GM12878 (cell line): ENCODE results near the gene CLSTN2. TPM values are rescaled to one million over a fixed set of nuclear protein-coding genes. Genes with fewer than 3 reads are reported as not detected.

Source experiments
- ATAC-seq: fragments of 200-7000 bp; cut with Tn5 transposase; 3 replicates; pipeline ENCODE4 v1.9.1; 2020; ENCODE audit warnings: mild to moderate bottlenecking, moderate library complexity
- BruUV-seq: library from RNA; stranded (reverse); fragments of 400-500 nt; replicated peaks from 2 replicates; lab custom pipeline; 2021; lab: Mats Ljungman, UMichigan
- CTCF ChIA-PET: fragments of 300-600 bp; sonication (Branson Sonifier 250); formaldehyde crosslinking; extraction: SDS; loops from one replicate; lab custom pipeline; 2021; ENCODE audit warnings: inconsistent platforms; lab: Yijun Ruan, JAX
- POLR2A ChIA-PET: fragments of 350-600 bp; formaldehyde crosslinking; extraction: SDS; loops from one replicate; lab custom pipeline; 2021; ENCODE audit warnings: inconsistent platforms; lab: Charles Lee
- RAD21 ChIA-PET: fragments of 300-600 bp; sonication (Branson Sonifier 250); formaldehyde crosslinking; loops from one replicate; lab custom pipeline; 2023; ENCODE audit warnings: antibody characterized with exemption; ENCODE audit not compliant: unreplicated experiment; lab: Charles Lee
- SMC1A ChIA-PET: fragments of 300-600 bp; sonication (Branson Sonifier 250); formaldehyde crosslinking; loops from one replicate; lab custom pipeline; 2023; ENCODE audit not compliant: unreplicated experiment, uncharacterized antibody; lab: Charles Lee
- DNase-seq: peaks from one replicate; pipeline ENCODE4 v3.0.0-alpha.2; 2011; ENCODE audit warnings: low read depth, low spot score
- FAIRE-seq: peaks from 3 replicates; lab custom pipeline; 2011; peaks lifted over from hg19 to GRCh38; lab: Jason Lieb, UNC
- H2AFZ ChIP-seq: 2 replicates; pipeline ENCODE4 v1.6.0; 2011; ENCODE audit warnings: low read depth, low read length, control low read depth; ENCODE audit not compliant: control insufficient read depth
- H3K27ac ChIP-seq: 2 replicates; pipeline ENCODE4 v1.5.1; 2011; ENCODE audit warnings: control low read depth; ENCODE audit not compliant: control insufficient read depth, insufficient read depth
- H3K27me3 ChIP-seq, 2 experiments: replicated peaks in 1 of 2; 2 replicates each; pipeline versions ENCODE4 v1.6.0 to v1.6.1; 2011; ENCODE audit warnings: low read length in 1 of 2; ENCODE audit not compliant: control insufficient read depth in 2 of 2, insufficient read depth in 2 of 2
- H3K36me3 ChIP-seq, 2 experiments: 2 replicates each; pipeline ENCODE4 v1.5.1; 2011; ENCODE audit warnings: low read length in 1 of 2; ENCODE audit not compliant: control insufficient read depth in 2 of 2, insufficient read depth in 2 of 2
- H3K4me1 ChIP-seq: 2 replicates; pipeline ENCODE4 v1.6.1; 2011; ENCODE audit warnings: mild to moderate bottlenecking, low read length, moderate library complexity, mixed read lengths; ENCODE audit not compliant: control insufficient read depth, insufficient read depth
- H3K4me2 ChIP-seq: 2 replicates; pipeline ENCODE4 v1.6.0; 2011; ENCODE audit warnings: control low read depth; ENCODE audit not compliant: control insufficient read depth, insufficient read depth
- H3K4me3 ChIP-seq: fragments of 200-600 bp; sonication (generic); 2 replicates; pipeline ENCODE4 v1.5.1; 2016
- H3K79me2 ChIP-seq: 2 replicates; pipeline ENCODE4 v1.6.0; 2011; ENCODE audit warnings: low read length; ENCODE audit not compliant: control insufficient read depth, insufficient read depth
- H3K9ac ChIP-seq: 2 replicates; pipeline ENCODE4 v1.8.0; 2011; ENCODE audit warnings: low read length, control low read depth, mixed read lengths; ENCODE audit not compliant: control insufficient read depth, insufficient read depth
- H3K9me3 ChIP-seq: replicated peaks from 3 replicates; pipeline ENCODE4 v1.5.1; 2011; ENCODE audit warnings: mild to moderate bottlenecking, low read length; ENCODE audit not compliant: control insufficient read depth, insufficient read depth
- H4K20me1 ChIP-seq: 2 replicates; pipeline ENCODE4 v1.6.0; 2011; ENCODE audit not compliant: control insufficient read depth, insufficient read depth
- BCL3 ChIP-seq: IDR thresholded peaks from 2 replicates; pipeline ENCODE4 v1.6.1; 2011; ENCODE audit warnings: borderline replicate concordance, low read depth, mild to moderate bottlenecking, moderate library complexity, low read length; ENCODE audit not compliant: insufficient read depth, poor library complexity, severe bottlenecking
- CHD1 ChIP-seq: IDR thresholded peaks from 2 replicates; pipeline ENCODE4 v1.6.1; 2012; ENCODE audit warnings: low read depth, low read length, improper control_type of control experiment
- EGR1 ChIP-seq, 2 experiments: IDR thresholded peaks; 1 replicate in 1 of 2; 2 replicates in 1 of 2; pipeline ENCODE4 v1.6.1; 2011 to 2012; ENCODE audit warnings: low read depth in 2 of 2, low read length in 2 of 2, borderline replicate concordance in 1 of 2, mild to moderate bottlenecking in 1 of 2, moderate library complexity in 1 of 2
- IRF5 ChIP-seq: fragments of 450-650 bp; IDR thresholded peaks from 2 replicates; pipeline ENCODE4 v1.6.1; 2017; ENCODE audit warnings: borderline replicate concordance
- TBL1XR1 ChIP-seq: IDR thresholded peaks from 2 replicates; pipeline ENCODE4 v1.6.1; 2012; ENCODE audit warnings: low read depth, low read length, improper control_type of control experiment
- USF2 ChIP-seq: IDR thresholded peaks from 2 replicates; pipeline ENCODE4 v1.6.1; 2011; ENCODE audit warnings: low read depth, low read length, improper control_type of control experiment, borderline replicate concordance
- WGBS: methylation state at CpG from one replicate; pipeline ENCODE4 v1.1.6; 2016; ENCODE audit warnings: low lambda C conversion rate; ENCODE audit not compliant: insufficient replicate concordance, insufficient coverage; ENCODE audit errors: missing lambda C conversion rate; 5-methylcytosine and 5-hydroxymethylcytosine counted together
- in situ Hi-C: fragments of 300-500 bp; cut with MboI; formaldehyde crosslinking; loops from 9 replicates; pipeline ENCODE4 v1.14.3; 2018; ENCODE audit warnings: mixed read lengths
- intact Hi-C: fragments of 100-400 bp; cut with micrococcal nuclease; formaldehyde crosslinking; loops from one replicate; pipeline ENCODE4 v1.14.2; 2022; ENCODE audit not compliant: unreplicated experiment
- polyA plus RNA-seq, 11 experiments: library from polyadenylated mRNA; depleted of rRNA in 4 of 11; unstranded in 6 of 11; stranded (reverse) in 5 of 11; fragments of >200 nt; fragmentation: Nextera tagmentation in 4 of 11; fragmentation: Illumina TruSeq in 1 of 11; extraction: Ambion mirVana in 4 of 11; extraction: Trizol in 1 of 11; gene quantifications; 1 replicate in 1 of 11; 2 replicates in 10 of 11; pipeline versions ENCODE4 v1.2.1 to v1.2.3, GENCODE V29; 2011 to 2016; ENCODE audit warnings: inconsistent platforms in 2 of 11, missing spikeins in 2 of 11, low read depth in 1 of 11
- total RNA-seq, 4 experiments: library from RNA; depleted of rRNA in 3 of 4; stranded (reverse); fragments of >200 nt in 3 of 4; fragmentation: Illumina TruSeq in 1 of 4; extraction: Trizol in 1 of 4; gene quantifications; 2 replicates each; pipeline versions ENCODE4 v1.2.1 to v1.2.3, GENCODE V29; 2013 to 2021

Gene CLSTN2
- total and polyA plus RNA-seq, 10 of the 15 experiments (the other 5 are each of a cell fraction or from before 2014, with no cell fraction given), result under 0.01 to 0.10 (median under 0.01) TPM; not detected in 5

- TF ChIP-seq IRF5, result no peak
- no peak for TF ChIP-seq EGR1 (IDR thresholded peaks at IDR 0.05; ENCODE audit: borderline replicate concordance in 1 of 2, low read depth in 2 of 2, low read length in 2 of 2)
Measured at GRCh38 chr3:140010391-140010790, 75.4 kb downstream of the CLSTN2 start (continued).

- WGBS, result 17% methylated on average over 2 of the region's 2 CpGs
- TF ChIP-seq USF2 (no peak), TBL1XR1 (no peak), CHD1 (no peak), BCL3 (no peak)
- TF ChIP-seq, all 136 proteins: peak for 0
- H3K27me3 ChIP-seq, result no peaks in the 10 kb centered on the region; a peak in 1 of 4 replicates
- no peak overlapping the region for H3K27ac ChIP-seq
- in situ Hi-C loops, result no loop called here
- ChIA-PET SMC1A (no interaction called here), POLR2A (no interaction called here), RAD21 (no interaction called here), CTCF (no interaction called here)
- DNase-seq (no peak), FAIRE-seq (no peak), ATAC-seq (no peak)
- no peaks in the 10 kb centered on the region for H3K4me1 ChIP-seq
- intact Hi-C loops, result no loop called here
- H3K4me3 ChIP-seq, result no peak overlapping the region
- H3K79me2 ChIP-seq, result no peaks in the 10 kb centered on the region
- no peak overlapping the region for H3K9ac ChIP-seq
- H4K20me1 ChIP-seq, result no peaks in the 10 kb centered on the region
- H3K36me3 ChIP-seq, result no peaks in the 10 kb centered on the region
- no peak overlapping the region for H3K4me2 ChIP-seq
- no peak overlapping the region for H2AFZ ChIP-seq
- H3K9me3 ChIP-seq, result no peaks in the 10 kb centered on the region
- BruUV-seq, result no TSS peak
Measured at GRCh38 chr3:140011086-140011485, 76.1 kb downstream of the CLSTN2 start.
